Fibroblast of villous mesenchyme (primary cell): ENCODE data around the gene MYO3A. TPM values are rescaled to one million over a fixed set of nuclear protein-coding genes. Genes with fewer than 3 reads are reported as not detected.

Experiments
- DNase-seq: peaks from one replicate; pipeline ENCODE4 v3.0.0-alpha.2; 2010; ENCODE audit warnings: low read depth
- H3K4me3 ChIP-seq: 2 replicates; pipeline ENCODE4 v1.5.1; 2011; ENCODE audit warnings: low read depth, mild to moderate bottlenecking, low read length
- total RNA-seq: library from RNA; depleted of rRNA; stranded (reverse); fragments of >200 nt; gene quantifications from 2 replicates; pipeline ENCODE4 v1.2.3, GENCODE V29; 2012
- TF ChIP-seq, protein P1 (sequence below): IDR thresholded peaks from 2 replicates; pipeline ENCODE4 v1.5.1; 2012; ENCODE audit warnings: low read depth, mild to moderate bottlenecking, low read length; ENCODE audit not compliant: insufficient read depth

MYO3A gene
- total RNA-seq, 1 donor: not detected

GRCh38 chr10:26029858-26030257 is 95.8 kb downstream of the MYO3A start:
- TF ChIP-seq, protein P1, sequence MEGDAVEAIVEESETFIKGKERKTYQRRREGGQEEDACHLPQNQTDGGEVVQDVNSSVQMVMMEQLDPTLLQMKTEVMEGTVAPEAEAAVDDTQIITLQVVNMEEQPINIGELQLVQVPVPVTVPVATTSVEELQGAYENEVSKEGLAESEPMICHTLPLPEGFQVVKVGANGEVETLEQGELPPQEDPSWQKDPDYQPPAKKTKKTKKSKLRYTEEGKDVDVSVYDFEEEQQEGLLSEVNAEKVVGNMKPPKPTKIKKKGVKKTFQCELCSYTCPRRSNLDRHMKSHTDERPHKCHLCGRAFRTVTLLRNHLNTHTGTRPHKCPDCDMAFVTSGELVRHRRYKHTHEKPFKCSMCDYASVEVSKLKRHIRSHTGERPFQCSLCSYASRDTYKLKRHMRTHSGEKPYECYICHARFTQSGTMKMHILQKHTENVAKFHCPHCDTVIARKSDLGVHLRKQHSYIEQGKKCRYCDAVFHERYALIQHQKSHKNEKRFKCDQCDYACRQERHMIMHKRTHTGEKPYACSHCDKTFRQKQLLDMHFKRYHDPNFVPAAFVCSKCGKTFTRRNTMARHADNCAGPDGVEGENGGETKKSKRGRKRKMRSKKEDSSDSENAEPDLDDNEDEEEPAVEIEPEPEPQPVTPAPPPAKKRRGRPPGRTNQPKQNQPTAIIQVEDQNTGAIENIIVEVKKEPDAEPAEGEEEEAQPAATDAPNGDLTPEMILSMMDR: no peak
- no peak for DNase-seq
- H3K4me3 ChIP-seq: no peak overlapping the region

DNA sequence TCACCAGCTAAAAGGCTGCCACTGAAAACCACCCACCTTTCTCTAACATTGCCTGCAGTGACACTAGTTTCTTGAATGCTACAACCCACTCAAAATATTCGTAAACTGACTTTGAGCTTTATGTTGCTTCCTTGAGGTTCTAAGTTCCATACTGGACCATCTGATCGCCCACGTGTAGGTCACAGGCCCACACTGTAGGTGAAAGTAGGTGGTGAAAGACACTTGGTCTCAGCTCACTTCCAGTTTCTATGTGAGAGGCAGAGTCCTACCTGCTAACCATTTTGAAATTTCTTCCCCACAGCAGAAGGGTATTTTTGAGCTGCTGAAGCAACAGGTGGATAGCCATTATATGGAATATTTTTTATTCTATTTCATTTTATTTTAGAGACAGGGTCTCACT is 97.3 kb downstream of the MYO3A start:
- TF ChIP-seq, protein P1: no peak
- H3K4me3 ChIP-seq: no peak overlapping the region
- no peak for DNase-seq

GRCh38 chr10:26043469-26043868 is 109.4 kb downstream of the MYO3A start:
- DNase-seq: no peak
- no peak overlapping the region for H3K4me3 ChIP-seq
- TF ChIP-seq, protein P1: no peak

DNA sequence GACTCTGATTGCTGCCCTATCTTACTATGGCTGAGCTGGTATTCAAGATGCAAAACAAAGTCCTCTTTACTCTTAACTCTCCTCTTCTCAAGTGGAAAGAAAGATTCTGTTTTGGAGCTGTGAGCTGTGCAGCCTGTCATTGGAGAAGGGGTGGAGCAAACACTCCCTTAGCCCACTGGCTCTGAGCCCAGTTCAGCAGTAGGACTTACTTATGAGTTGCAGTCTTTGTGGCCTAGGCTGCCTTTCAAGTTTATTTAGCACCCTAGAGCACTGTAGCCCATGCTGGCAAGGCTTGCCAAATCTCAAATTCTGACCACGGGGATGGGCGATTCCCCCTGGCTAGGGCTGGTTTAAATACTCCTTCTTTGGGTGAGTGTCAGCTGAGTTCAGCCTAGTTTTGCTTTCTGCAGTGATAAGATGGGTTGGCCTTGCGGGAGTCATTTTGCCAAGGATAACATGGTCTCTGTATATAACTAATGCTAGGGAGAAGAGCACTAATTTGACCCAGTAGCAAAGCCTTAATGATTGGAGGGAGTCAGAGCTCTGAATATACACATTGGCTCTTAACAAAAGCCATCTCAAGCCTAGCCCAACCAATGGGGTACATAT is 110.2 kb downstream of the MYO3A start:
- no peak for DNase-seq
- no peak overlapping the region for H3K4me3 ChIP-seq
- TF ChIP-seq, protein P1: no peak

- no peak for DNase-seq
Measured at GRCh38 chr10:26046073-26046700, 112.2 kb downstream of the MYO3A start.

DNA sequence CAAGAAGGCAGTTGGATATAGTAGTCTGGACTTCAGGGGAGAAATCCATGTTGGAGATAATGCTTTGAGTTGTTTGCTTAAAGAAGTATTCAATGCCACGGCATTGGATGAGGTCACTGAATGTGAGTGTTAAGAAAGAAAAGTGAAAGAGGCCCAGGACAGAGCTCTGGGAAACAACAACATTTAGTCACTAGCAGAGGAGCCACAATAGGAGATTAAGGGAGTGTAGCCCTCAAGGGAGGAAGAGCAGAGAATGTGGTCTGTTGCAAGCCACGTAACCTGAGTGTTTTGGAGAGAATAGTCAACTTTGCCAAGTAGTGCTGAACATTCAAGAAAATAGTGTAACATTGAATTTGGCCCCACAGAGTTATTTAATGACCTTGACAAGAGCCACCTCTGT is 114.7 kb downstream of the MYO3A start:
- no peak for DNase-seq

More at GRCh38 chr10:26046073-26046700, 112.2 kb downstream of the MYO3A start:
- TF ChIP-seq, protein P1: no peak
- H3K4me3 ChIP-seq: no peak overlapping the region

More for the DNA sequence above, 114.7 kb downstream of the MYO3A start:
- TF ChIP-seq, protein P1: no peak
- H3K4me3 ChIP-seq: no peak overlapping the region
